Stimulated activated naive CD8-positive, alpha-beta T cell treated with anti-CD3 and anti-CD28 coated beads, Interleukin-15, amount 100 ng/mL, for 72 hours (primary cell): ENCODE data around the gene MGMT.

Source experiments
- ATAC-seq: fragments of 150-1000 bp; cut with Tn5 transposase; 2 replicates; pipeline ENCODE4 v1.10.0; 2021; ENCODE audit warnings: mild to moderate bottlenecking, moderate library complexity
- DNase-seq, 2 donors: peaks; one replicate each; pipeline ENCODE4 v3.0.0; 2021 to 2022
- H3K27ac Mint-ChIP-seq, 2 donors: one replicate each; pipeline ENCODE4 v1.8.0; 2022; ENCODE audit warnings: mild to moderate bottlenecking in 2 of 2, mixed read lengths in 2 of 2, moderate library complexity in 2 of 2
- H3K27me3 Mint-ChIP-seq: one replicate; pipeline ENCODE4 v1.8.0; 2022; ENCODE audit warnings: mixed read lengths
- H3K4me1 Mint-ChIP-seq: one replicate; pipeline ENCODE4 v1.8.0; 2022; ENCODE audit warnings: mild to moderate bottlenecking, mixed read lengths
- H3K4me3 Mint-ChIP-seq, 2 donors: one replicate each; pipeline ENCODE4 v1.8.0; 2022; ENCODE audit warnings: mild to moderate bottlenecking in 2 of 2, mixed read lengths in 2 of 2, moderate library complexity in 1 of 2
- H3K9me3 Mint-ChIP-seq, 2 donors: one replicate each; pipeline ENCODE4 v1.8.0; 2022; ENCODE audit warnings: mixed read lengths in 2 of 2

Gene MGMT

DNA sequence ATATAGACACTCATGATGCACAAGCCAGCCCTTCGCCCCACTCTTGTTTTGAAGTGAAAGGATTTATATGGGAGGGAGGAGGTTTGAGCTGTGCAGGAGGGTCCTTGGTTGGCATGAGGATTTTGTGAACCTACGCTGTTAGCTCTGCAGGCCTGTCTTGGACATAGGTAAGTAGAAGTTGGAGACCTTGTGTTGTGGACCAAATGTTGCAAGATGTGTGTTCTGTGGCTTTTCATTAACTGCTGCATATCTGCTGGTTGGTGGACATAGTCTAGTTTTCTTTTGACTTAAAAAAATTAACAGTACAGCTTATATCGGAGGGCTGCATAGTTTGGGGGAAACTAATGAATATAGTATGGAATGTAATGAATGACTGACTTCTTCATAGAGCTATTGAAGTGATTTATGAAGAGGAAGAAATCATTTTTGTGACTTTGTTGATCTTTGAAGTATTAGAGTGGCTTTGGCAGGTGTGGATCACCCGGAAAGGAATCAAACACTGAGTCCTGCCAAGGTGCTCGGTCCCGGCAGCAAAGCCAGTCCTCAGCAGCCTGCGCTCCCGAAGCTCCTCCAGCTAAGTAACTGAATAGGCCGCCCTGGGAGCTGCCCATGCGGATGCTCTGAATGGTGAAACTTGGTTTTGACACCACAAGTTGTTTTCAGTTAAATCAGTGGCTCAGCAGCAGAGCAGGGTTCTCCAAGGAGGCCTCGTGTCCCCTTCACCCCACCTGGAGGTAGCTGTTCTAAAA, 3.2 kb downstream of the MGMT start:
- H3K4me1 Mint-ChIP-seq: peaks cover 58% of the 10 kb centered on the region

DNA sequence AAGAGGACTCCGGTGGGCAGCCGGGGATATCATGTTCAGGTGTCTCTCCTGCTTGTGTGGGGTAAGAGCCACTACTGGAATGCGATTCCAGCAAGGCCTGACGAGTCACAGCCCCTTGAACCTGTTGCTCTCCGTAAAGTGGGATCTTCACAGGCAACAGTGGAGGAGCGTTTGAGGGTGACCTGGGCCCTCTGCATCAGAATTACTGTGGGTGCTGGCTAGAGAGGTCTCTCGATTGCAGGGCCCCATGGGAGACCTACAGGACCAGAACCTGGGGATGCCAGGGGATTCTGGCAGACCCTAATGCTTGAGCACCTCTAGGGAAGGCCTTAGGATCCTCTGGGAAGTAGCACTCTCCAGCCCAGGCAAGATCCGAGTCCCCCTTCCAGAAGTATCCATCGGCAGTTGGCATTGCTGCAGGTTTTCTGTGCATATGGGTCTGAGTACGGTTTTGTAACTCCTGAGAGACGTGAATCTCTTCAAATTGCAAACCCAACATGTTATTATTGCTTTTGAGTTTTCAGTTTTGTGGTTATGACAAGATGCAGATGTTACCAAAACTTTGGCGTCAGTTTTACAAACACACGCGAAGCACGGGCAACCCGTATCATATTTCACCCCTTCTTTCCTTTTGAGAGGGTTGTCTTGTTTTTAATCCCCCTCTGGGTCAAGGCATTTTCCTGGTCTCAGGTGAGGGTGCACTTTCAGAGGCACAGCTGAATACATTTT, 4.6 kb downstream of the MGMT start:
- Mint-ChIP-seq H3K27me3 (no peaks in the 10 kb centered on the region), H3K4me3 (no peak overlapping the region), H3K9me3 (no peaks in the 10 kb centered on the region), H3K27ac (no peak overlapping the region), H3K4me1 (peaks cover 51% of the 10 kb centered on the region)
- DNase-seq (no peak), ATAC-seq (no peak)

More for the DNA sequence above, 3.2 kb downstream of the MGMT start:
- ATAC-seq (no peak), DNase-seq (no peak)
- Mint-ChIP-seq H3K4me3 (no peak overlapping the region), H3K27ac (no peak overlapping the region), H3K27me3 (no peaks in the 10 kb centered on the region), H3K9me3 (no peaks in the 10 kb centered on the region)

DNA sequence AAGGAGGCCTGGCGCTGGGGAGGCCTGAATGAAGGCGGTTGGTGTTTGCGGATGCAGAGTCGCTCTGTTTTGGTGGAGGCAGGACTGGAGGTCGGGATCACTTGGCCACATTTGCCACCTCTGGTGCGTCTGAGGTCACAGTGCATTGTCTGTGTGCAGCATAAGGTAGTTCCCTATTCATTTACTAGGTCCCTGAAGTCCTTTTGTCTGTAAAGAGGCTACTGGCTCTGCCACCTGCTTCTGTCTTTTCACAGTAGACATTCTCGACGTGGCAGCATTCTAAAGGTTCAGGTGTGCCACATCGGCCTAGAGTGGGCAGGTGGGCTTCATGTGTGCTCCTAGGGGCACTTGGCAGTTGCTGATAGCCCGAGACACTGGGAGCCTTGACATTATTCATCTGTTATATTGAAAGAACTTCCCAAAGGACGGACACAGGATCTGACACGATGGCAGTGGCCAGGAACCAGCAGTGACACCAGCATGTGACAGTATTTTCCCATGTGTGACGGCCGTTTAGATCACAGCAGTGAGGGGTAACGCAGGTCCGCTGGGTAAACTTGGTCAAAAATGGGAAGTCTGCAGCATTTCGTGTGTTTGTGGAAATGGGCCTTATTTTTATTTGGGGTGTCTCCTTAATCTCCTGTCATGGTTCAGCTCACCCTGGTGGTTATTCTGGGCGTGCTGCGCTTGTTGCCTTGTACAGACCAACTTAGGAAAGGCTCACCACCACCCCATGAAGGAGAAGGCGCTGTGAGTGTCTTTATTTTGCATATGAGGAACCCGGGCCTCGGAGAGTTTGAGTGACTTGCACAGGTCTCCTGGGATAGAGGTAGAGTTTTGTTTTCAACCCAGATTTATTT, 5.9 kb downstream of the MGMT start:
- Mint-ChIP-seq H3K4me3 (no peak overlapping the region), H3K9me3 (no peaks in the 10 kb centered on the region), H3K27ac (no peak overlapping the region), H3K27me3 (no peaks in the 10 kb centered on the region), H3K4me1 (peaks cover 51% of the 10 kb centered on the region)
- DNase-seq (no peak), ATAC-seq (no peak)

DNA sequence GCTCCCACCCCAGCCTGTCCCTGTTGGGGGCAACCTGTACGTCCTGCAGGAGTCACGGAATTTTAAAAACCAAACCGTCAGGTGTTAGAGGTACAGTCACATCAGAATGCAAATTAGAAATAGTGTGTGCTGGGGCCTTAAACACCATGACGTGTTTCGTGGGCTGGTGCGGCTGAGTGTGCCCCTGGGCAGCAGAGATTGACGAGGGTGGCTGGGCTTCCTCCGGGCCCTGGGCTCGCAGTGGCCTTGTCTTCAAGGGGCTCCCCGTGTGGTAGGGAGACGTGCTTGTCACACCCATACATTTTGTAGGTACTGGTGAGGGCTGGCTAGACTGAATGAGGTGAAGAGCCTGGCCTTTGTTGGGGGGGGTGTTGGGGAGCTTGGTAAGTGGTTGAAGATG, 7.6 kb downstream of the MGMT start:
- H3K9me3 Mint-ChIP-seq: peaks cover 0 to 6% of the 10 kb centered on the region in 2 donors
- ATAC-seq: no peak
- peak overlapping the region in 1 of 2 donors; percentile 1 for H3K27ac Mint-ChIP-seq
- H3K27me3 Mint-ChIP-seq: no peaks in the 10 kb centered on the region
- H3K4me3 Mint-ChIP-seq: no peak overlapping the region
- DNase-seq: no peak
- H3K4me1 Mint-ChIP-seq: peaks cover 39% of the 10 kb centered on the region

DNA sequence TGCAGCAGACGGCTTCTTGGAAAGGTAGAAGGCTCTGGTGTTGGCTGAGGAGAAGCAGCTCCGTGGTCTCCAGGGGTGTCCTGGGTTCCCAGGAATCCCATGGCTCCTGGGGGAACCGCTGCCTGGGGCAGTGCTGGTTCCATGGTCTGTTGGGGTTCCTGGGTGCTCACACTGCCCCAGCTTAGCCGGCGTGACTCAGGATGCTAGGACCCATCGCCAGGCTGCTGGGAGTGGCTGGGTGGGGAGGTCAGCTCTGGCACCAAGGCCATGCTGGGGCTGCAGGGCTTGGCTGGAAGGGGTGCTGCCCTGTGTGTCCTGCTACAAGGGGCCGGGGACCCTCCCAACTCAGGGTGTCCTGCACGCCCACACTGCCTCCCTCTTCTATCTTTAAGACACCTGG, 9.4 kb downstream of the MGMT start:
- DNase-seq (no peak), ATAC-seq (peak; percentile 28)
- Mint-ChIP-seq H3K27me3 (no peaks in the 10 kb centered on the region), H3K4me1 (peaks cover 21% of the 10 kb centered on the region), H3K4me3 (no peak overlapping the region), H3K27ac (no peak overlapping the region), H3K9me3 (peaks cover 0 to 14% of the 10 kb centered on the region in 2 donors)

DNA sequence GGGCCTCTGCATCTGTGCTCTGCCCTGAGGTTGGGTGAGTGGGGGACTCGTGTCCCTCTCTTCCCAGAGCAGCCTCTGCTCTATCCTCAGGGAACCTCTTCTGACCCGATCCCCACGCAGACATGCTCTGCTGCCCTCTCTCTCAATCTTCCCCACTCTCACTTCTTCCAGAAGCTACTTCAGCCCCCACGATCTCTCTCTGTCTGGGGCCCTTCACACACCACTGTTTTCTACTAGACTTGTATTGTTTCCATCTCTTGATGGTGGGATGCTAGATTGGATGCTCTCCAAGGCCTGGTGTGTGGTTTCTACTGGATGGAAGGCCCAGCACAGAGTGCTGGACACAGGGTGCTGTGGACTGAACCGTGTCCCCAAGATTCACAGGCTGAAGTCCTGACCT, 10.0 kb downstream of the MGMT start:
- Mint-ChIP-seq H3K27me3 (no peaks in the 10 kb centered on the region), H3K4me3 (no peak overlapping the region), H3K27ac (no peak overlapping the region), H3K4me1 (peaks cover 17% of the 10 kb centered on the region), H3K9me3 (peaks cover 5 to 20% of the 10 kb centered on the region in 2 donors)
- ATAC-seq (no peak), DNase-seq (no peak)

DNA sequence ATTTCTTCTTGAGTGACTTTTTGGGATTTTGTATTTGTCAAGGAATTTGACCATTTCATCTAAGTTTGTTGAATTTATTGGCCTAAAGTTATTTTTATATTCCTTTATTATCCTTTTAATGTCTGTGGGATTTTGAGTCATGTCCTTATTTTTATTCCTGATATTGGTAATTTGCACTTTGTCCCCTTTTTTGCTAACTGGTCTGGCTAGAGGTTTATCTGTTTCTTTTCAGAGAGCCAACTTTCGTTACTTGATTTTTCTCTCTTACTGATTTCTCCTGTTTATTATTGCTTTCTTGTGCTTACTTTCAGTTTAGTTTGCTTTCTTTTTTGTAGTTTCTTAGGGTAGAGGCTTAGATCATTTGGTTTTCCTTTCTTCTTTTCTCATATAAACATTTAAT, 14.6 kb downstream of the MGMT start:
- no peak for DNase-seq
- peak overlapping the region in 1 of 2 donors; percentile 54 for H3K27ac Mint-ChIP-seq
- H3K4me1 Mint-ChIP-seq: peaks cover 9% of the 10 kb centered on the region
- no peaks in the 10 kb centered on the region for H3K27me3 Mint-ChIP-seq
- H3K9me3 Mint-ChIP-seq: peaks cover 28 to 48% of the 10 kb centered on the region in 2 donors
- H3K4me3 Mint-ChIP-seq: no peak overlapping the region
- no peak for ATAC-seq

DNA sequence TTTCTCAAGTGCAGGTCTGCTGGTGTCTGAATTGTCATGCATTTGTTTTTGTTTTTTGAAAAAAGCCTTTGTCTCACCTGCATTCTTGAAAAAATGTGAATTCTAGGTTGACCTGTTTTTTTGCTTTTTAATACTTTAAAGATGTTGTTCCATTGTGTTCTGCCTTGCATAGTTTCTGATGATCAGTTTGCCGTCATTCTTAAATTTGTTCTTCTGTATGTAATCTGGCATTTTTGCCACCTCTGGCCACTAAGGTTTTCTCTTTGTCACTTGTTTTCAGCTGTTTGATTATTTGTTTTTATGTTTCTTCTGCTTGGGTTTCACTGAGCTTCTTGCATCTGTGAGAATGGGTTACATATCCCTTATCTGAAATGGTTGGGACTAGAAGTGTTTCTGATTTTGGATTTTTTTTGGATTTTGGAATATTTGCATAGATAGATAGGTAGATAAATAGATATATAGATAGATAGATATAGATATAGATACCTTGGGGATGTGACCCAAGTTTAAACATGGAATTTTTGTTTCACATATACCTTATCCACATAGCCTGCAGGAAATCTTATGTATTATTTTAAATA, 16.5 kb downstream of the MGMT start:
- ATAC-seq (no peak), DNase-seq (no peak)
- H3K4me3 Mint-ChIP-seq: no peak overlapping the region
- peaks cover 37 to 64% of the 10 kb centered on the region in 2 donors for H3K9me3 Mint-ChIP-seq
- H3K27me3 Mint-ChIP-seq: no peaks in the 10 kb centered on the region
- H3K27ac Mint-ChIP-seq: no peak overlapping the region
- peaks cover 5% of the 10 kb centered on the region for H3K4me1 Mint-ChIP-seq

DNA sequence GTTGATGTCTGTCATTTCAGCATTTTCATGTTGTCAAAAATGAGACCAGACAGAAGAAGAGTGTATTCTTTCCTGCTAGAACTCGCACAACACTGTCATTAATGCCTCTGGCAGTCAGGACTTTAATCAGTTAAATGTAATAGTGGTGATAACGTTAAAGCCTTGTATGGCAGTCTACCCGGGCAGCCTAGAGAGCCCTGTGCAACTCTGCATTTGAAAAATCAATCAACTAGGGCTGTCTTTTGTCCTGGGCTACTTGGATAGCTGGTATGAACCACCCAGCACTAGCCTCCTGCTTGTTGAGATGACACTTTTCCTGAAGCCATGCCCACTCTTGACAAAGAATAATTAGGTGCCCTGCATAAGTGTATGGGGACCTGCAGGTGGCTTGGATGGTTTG, 19.8 kb downstream of the MGMT start:
- H3K27me3 Mint-ChIP-seq: no peaks in the 10 kb centered on the region
- peaks cover 5% of the 10 kb centered on the region for H3K4me1 Mint-ChIP-seq
- peaks cover 62 to 75% of the 10 kb centered on the region in 2 donors for H3K9me3 Mint-ChIP-seq
- no peak for ATAC-seq
- H3K27ac Mint-ChIP-seq: no peak overlapping the region
- no peak overlapping the region for H3K4me3 Mint-ChIP-seq
- no peak for DNase-seq

DNA sequence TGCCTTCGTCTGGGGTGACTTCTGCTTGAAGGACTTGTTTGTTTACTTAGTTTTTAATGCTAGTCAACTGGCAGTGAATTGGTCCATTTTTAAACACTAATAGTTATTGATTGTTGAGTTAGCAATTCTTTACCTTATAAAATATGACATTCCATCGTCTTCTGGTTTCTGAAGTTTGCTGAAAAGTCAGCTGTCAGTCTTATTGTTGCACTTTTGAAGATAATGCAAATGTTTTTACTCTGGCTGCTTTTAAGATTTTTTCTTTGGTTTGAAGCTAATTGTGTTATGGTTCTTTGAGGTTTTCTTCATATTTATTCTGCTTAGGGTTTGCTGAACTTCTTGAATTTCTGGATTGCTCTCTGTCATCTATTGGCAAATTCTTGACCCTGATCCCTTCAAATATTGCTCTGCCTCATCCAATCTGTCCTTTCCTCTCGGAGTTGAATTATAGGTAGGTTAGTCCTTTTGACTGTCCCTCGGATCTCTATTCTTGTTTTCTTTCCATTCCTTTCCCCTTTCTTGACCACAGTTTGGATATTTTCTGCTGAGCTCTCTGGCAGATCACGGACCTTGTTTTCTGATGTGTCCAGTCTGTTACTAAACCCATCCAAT, 24.2 kb downstream of the MGMT start:
- H3K27ac Mint-ChIP-seq: no peak overlapping the region
- no peak overlapping the region for H3K4me3 Mint-ChIP-seq
- no peak for ATAC-seq
- peaks cover 46 to 61% of the 10 kb centered on the region in 2 donors for H3K9me3 Mint-ChIP-seq
- H3K27me3 Mint-ChIP-seq: no peaks in the 10 kb centered on the region
- DNase-seq: no peak
- peaks cover 15% of the 10 kb centered on the region for H3K4me1 Mint-ChIP-seq

DNA sequence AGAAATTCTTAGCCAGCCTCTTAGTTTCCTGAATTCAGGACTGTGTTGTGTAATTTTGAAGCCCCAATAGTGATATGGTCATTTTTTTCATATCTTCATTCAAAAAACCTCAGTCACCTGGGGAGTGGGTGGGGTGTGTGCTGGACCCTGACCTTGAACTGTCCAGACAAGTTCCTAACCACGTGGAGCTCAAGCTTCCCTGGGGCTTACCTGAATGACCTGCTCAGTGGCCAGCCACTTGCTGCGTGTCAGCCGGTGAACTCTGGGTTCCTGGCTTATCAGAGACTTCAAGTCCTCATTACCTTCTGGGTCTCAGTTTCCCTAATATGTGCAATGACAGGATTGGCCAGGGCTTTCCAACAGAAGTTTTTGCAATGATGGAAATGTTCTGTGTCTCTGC, 27.1 kb downstream of the MGMT start:
- H3K4me1 Mint-ChIP-seq: peaks cover 25% of the 10 kb centered on the region
- no peak overlapping the region for H3K27ac Mint-ChIP-seq
- DNase-seq (no peak), ATAC-seq (no peak)
- H3K27me3 Mint-ChIP-seq: no peaks in the 10 kb centered on the region
- no peak overlapping the region for H3K4me3 Mint-ChIP-seq
- H3K9me3 Mint-ChIP-seq: peaks cover 36 to 55% of the 10 kb centered on the region in 2 donors

DNA sequence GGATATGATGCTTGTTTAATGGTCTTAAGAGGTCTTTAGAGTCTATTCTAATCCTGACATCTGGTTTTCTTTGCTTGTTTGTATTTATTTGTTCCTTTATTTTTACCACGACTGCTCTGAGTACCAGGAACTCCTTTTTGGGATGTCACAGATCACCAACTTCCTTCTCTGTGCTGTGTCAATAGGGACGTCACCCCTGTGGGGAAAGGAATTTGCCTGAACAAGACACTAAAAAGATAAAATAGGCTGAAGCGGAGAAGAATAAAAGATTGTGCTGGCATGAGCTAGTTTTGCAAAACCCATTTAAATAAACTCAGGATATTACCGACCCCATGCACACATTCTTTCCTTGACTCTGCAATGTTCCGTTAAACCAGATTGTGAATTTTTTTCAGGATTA, 27.7 kb downstream of the MGMT start:
- H3K27me3 Mint-ChIP-seq: no peaks in the 10 kb centered on the region
- DNase-seq (no peak), ATAC-seq (no peak)
- no peak overlapping the region for H3K27ac Mint-ChIP-seq
- H3K4me3 Mint-ChIP-seq: no peak overlapping the region
- H3K4me1 Mint-ChIP-seq: peaks cover 25% of the 10 kb centered on the region
- peaks cover 30 to 49% of the 10 kb centered on the region in 2 donors for H3K9me3 Mint-ChIP-seq

DNA sequence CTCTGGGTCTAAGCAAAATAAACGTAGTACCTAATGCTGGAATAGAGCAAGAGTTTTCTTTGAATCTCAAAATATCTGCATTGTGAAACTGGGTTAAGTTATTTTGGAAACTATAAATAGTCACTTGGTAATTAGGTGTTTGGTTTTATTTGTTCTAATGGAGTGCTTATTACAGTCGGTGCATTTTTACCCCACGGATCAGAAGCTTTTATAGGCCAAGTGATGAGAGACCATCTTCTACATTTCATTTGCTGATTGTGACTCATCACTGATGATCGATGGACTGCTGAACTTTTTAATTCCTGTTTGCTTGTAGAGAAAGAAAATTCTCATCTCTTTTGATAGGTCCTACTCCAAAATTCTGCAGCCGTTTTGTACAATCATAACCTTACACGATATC, 28.2 kb downstream of the MGMT start:
- Mint-ChIP-seq H3K4me1 (peaks cover 25% of the 10 kb centered on the region), H3K27ac (no peak overlapping the region), H3K4me3 (no peak overlapping the region), H3K27me3 (no peaks in the 10 kb centered on the region), H3K9me3 (peaks cover 26 to 45% of the 10 kb centered on the region in 2 donors)
- no peak for DNase-seq
- no peak for ATAC-seq

DNA sequence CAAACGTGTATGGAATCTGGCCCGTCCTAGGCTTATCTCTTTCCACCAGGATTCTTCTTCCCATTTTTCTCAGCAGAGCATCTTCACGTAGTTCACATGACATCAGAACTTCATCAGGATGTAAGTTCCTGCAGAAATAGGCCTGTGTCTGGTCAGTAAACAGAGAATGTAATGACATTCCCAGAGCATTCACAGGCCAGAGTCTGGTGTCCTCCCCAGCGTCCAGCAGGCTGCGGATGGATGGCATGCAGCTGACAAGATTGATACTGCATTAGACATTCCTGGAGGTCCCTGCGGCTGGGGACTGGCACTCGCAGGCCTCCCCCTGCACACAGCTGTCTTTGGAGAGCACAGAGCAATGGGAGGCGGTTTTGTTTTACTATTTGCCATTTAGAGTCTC, 28.7 kb downstream of the MGMT start:
- Mint-ChIP-seq H3K4me3 (no peak overlapping the region), H3K27me3 (no peaks in the 10 kb centered on the region), H3K4me1 (peaks cover 25% of the 10 kb centered on the region), H3K27ac (no peak overlapping the region), H3K9me3 (peaks cover 24 to 44% of the 10 kb centered on the region in 2 donors)
- ATAC-seq (no peak), DNase-seq (no peak)

DNA sequence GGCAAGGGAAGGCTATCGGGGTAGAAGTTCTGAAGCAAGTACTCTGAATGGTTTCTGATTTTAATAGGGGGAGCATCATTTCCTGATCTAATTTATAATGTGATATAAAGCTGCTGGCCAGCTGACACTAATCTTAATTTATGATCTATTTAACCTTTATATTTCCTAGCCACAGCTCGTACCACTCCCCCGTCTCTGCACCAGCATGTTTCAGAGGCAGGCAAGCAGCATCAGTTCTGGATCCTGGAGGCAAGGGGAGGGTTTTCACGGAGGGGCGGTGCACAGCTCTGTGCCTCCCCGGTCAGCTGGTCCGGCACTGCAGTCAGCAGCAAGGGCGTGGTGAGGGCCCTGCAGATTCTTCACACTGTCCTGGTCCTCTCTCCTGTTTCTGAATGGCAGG, 30.0 kb downstream of the MGMT start:
- Mint-ChIP-seq H3K9me3 (peaks cover 14 to 40% of the 10 kb centered on the region in 2 donors), H3K27ac (no peak overlapping the region), H3K4me1 (peaks cover 25% of the 10 kb centered on the region), H3K27me3 (no peaks in the 10 kb centered on the region), H3K4me3 (no peak overlapping the region)
- no peak for ATAC-seq
- no peak for DNase-seq
